GM12873 (cell line): Measurements from ENCODE around the gene FMO4.

Experiments used
- TF ChIP-seq, protein P1 (sequence below): IDR thresholded peaks from 2 replicates; pipeline ENCODE4 v1.5.1; 2012; ENCODE audit warnings: low read depth, mild to moderate bottlenecking, moderate library complexity, low read length, control low read depth; ENCODE audit not compliant: insufficient read depth; ENCODE audit errors: missing control alignments

The FMO4 gene

DNA sequence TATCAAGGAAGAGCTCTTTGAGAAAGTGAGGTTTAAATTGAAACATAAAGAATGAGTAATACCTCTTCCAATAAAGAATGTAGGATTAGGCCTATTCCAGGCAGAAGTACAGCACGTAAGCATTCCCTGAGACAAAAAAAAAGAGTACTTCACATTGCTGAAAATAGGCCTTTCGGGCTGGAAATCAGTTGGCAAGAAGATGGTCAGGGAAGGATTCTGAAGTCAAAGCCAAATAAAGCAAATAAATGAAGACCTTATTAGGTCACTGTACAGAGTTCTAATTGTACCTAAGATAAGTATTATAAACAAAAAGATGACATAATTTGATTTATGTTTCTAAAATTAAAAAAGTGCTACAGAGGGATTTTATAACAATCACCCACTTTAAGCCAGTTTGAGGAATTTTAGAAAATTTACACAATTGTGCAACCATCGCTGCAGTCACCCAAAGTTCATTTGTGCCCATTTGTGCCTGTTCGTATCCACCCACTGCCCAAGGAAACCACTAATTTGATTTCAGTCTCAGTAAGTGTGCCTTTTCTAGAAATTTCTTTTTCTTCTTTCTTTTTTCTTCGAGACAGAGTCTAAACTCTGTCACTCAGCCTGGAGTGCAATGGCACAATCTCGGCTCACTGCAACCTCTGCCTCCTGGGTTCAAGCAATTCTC, 58.6 kb downstream of the FMO4 start:
- TF ChIP-seq, protein P1, sequence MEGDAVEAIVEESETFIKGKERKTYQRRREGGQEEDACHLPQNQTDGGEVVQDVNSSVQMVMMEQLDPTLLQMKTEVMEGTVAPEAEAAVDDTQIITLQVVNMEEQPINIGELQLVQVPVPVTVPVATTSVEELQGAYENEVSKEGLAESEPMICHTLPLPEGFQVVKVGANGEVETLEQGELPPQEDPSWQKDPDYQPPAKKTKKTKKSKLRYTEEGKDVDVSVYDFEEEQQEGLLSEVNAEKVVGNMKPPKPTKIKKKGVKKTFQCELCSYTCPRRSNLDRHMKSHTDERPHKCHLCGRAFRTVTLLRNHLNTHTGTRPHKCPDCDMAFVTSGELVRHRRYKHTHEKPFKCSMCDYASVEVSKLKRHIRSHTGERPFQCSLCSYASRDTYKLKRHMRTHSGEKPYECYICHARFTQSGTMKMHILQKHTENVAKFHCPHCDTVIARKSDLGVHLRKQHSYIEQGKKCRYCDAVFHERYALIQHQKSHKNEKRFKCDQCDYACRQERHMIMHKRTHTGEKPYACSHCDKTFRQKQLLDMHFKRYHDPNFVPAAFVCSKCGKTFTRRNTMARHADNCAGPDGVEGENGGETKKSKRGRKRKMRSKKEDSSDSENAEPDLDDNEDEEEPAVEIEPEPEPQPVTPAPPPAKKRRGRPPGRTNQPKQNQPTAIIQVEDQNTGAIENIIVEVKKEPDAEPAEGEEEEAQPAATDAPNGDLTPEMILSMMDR = no peak

DNA sequence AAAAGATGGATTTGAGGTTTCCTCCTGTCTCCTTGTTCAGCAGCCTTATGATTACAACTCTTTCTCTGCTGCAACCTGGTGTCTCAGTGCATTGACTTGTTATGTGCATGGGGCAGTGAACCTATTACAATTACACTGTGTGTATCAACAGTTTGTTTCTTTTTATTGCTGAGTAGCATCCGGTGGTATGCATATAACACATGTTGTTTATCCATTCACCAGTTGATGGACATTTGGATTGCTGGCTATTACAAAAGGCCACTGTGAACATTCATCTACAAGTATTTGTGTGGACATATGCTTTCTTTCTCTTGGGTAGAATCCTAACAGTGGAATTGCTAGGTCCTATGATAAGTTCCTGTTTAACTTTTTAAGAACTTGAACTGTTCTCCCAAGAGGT, 65.9 kb downstream of the FMO4 start:
- TF ChIP-seq, protein P1 = no peak

DNA sequence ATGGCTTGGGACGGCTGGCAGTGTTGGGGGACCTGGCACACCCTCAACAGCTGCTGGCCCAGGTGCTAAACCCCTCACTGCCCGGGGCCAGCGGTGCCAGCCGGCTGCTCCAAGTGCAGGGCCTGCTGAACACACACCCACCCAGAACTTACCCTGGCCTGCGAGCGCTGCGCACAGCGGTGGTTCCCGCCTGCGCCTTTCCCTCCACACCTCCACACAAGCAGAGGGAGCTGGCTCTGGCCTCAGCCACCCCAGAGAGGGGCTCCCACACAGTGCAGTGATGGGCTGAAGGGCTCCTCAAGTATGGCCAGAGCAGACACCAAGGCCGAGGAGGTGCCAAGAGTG, 67.9 kb downstream of the FMO4 start:
- TF ChIP-seq, protein P1 = no peak

DNA sequence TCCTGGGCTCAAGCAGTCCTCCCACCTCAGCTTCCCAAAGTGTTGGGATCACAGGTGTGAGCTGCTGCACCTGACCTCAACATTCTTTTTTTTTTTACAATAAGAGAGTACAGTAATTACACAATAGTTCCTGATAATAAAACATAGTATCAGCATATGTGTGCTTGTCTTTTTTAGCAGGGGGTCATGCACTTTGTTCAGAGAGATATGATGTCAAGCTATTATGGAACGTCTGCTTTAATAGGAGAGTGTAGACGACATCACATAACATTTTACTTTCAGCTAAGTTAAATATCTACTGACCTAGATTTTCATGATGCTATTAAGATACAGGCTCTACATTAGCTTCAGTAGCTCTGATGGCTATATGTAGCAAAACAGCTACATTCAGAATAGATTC, 70.5 kb downstream of the FMO4 start:
- TF ChIP-seq, protein P1 = no peak

DNA sequence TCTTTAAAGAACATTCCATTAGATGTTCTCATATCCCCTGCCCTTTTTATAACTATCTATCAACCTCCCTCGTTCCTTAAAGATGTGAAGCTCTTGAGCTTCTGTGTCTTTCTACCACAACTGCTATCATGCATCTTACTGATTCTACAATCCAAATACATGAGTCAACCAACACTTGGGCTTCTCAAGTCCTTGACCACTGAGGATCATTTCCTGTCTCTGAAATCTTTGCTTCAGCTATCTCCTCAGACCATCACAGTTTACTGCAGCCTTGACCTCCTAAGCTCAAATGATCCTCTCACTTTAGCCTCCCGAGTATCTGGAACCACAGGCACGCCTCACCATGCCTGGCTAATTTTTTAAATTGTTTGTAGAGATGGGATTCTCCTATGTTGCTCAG, 75.2 kb downstream of the FMO4 start:
- TF ChIP-seq, protein P1 = no peak
